Esophagus squamous epithelium (tissue), 4 donors: ENCODE measurements around the gene PROP1.
"Not testable (repeated sequence)": the region's sequence is repeated elsewhere in the genome, so short reads cannot be mapped to it uniquely, and the experiment has no call there.

Source experiments
- CTCF ChIP-seq, 6 experiments: fragments of 450-650 bp in 4 of 6; fragments of 200-600 bp in 2 of 6; sonication (generic) in 2 of 6; IDR thresholded peaks; one replicate each; pipeline ENCODE4 v1.5.1; 2016 to 2019; ENCODE audit warnings: antibody characterized with exemption in 6 of 6, mild to moderate bottlenecking in 4 of 6, moderate library complexity in 4 of 6
- POLR2A ChIP-seq, 4 donors: fragments of 450-650 bp; IDR thresholded peaks; one replicate each; pipeline ENCODE4 v1.6.1; 2017; ENCODE audit warnings: antibody characterized with exemption in 4 of 4, mild to moderate bottlenecking in 4 of 4, moderate library complexity in 3 of 4

GRCh38 chr5:178006536-178007231, 10.6 kb upstream of the PROP1 start:
- TF ChIP-seq CTCF, POLR2A (IDR thresholded peaks at IDR 0.05): not testable (repeated sequence)
